ENCODE measurements around the gene ASPA. TPM values are rescaled to one million over a fixed set of nuclear protein-coding genes. Genes with fewer than 3 reads are reported as not detected.

ASPA gene
- total RNA-seq, 1 donor, result 0.36 TPM

GRCh38 chr17:3526971-3527370, 51.2 kb downstream of the ASPA start:
- H4K20me1 ChIP-seq (ENCODE audit: insufficient read depth, low read length), result no peaks in the 10 kb centered on the region
- H3K27me3 ChIP-seq (ENCODE audit: insufficient read depth, low read length), result no peaks in the 10 kb centered on the region
- no peak overlapping the region for H3K4me3 ChIP-seq (ENCODE audit: insufficient read depth, low read length)
- DNase-seq (ENCODE audit: insufficient read length, low spot score, missing footprints), result no peak
- H3K36me3 ChIP-seq (ENCODE audit: insufficient read depth, low read length), result no peaks in the 10 kb centered on the region
- H3K79me2 ChIP-seq (ENCODE audit: insufficient read depth, low read length), result no peaks in the 10 kb centered on the region
- H3K4me2 ChIP-seq (ENCODE audit: insufficient read depth, low read length), result no peak overlapping the region
- no peak overlapping the region for H2AFZ ChIP-seq (ENCODE audit: low read length)
- no peaks in the 10 kb centered on the region for H3K9me3 ChIP-seq (ENCODE audit: low read depth, low read length)
- no peak for TF ChIP-seq CTCF (IDR thresholded peaks at IDR 0.05; ENCODE audit: extremely low read depth, low read depth, low read length)
- no peak overlapping the region for H3K27ac ChIP-seq (ENCODE audit: low read depth, low read length)
- no peaks in the 10 kb centered on the region for H3K4me1 ChIP-seq (ENCODE audit: insufficient read depth, low read length)

GRCh38 chr17:3527468-3527867, 51.7 kb downstream of the ASPA start:
- Histone ChIP-seq H3K4me2 (ENCODE audit: insufficient read depth, low read length) (no peak overlapping the region), H3K27me3 (ENCODE audit: insufficient read depth, low read length) (no peaks in the 10 kb centered on the region), H2AFZ (ENCODE audit: low read length) (no peak overlapping the region), H3K79me2 (ENCODE audit: insufficient read depth, low read length) (no peaks in the 10 kb centered on the region), H3K9me3 (ENCODE audit: low read depth, low read length) (no peaks in the 10 kb centered on the region), H4K20me1 (ENCODE audit: insufficient read depth, low read length) (no peaks in the 10 kb centered on the region), H3K4me1 (ENCODE audit: insufficient read depth, low read length) (no peaks in the 10 kb centered on the region), H3K36me3 (ENCODE audit: insufficient read depth, low read length) (no peaks in the 10 kb centered on the region), H3K4me3 (ENCODE audit: insufficient read depth, low read length) (no peak overlapping the region), H3K27ac (ENCODE audit: low read depth, low read length) (no peak overlapping the region)
- no peak for DNase-seq (ENCODE audit: insufficient read length, low spot score, missing footprints)
- TF ChIP-seq CTCF (IDR thresholded peaks at IDR 0.05; ENCODE audit: extremely low read depth, low read depth, low read length), result no peak

GRCh38 chr17:3527896-3528295, 52.1 kb downstream of the ASPA start:
- no peaks in the 10 kb centered on the region for H3K36me3 ChIP-seq (ENCODE audit: insufficient read depth, low read length)

GRCh38 chr17:3528403-3528851, 52.6 kb downstream of the ASPA start:
- DNase-seq (ENCODE audit: insufficient read length, low spot score, missing footprints), result peak; percentile 32
- Histone ChIP-seq H2AFZ (ENCODE audit: low read length) (no peak overlapping the region), H3K4me2 (ENCODE audit: insufficient read depth, low read length) (no peak overlapping the region)

More at GRCh38 chr17:3527896-3528295, 52.1 kb downstream of the ASPA start:
- no peaks in the 10 kb centered on the region for H3K4me1 ChIP-seq (ENCODE audit: insufficient read depth, low read length)
- DNase-seq (ENCODE audit: insufficient read length, low spot score, missing footprints), result peak; percentile 58
- no peak overlapping the region for H3K4me3 ChIP-seq (ENCODE audit: insufficient read depth, low read length)
- no peak for TF ChIP-seq CTCF (IDR thresholded peaks at IDR 0.05; ENCODE audit: extremely low read depth, low read depth, low read length)
- no peaks in the 10 kb centered on the region for H3K79me2 ChIP-seq (ENCODE audit: insufficient read depth, low read length)
- no peak overlapping the region for H3K4me2 ChIP-seq (ENCODE audit: insufficient read depth, low read length)
- H4K20me1 ChIP-seq (ENCODE audit: insufficient read depth, low read length), result no peaks in the 10 kb centered on the region
- H2AFZ ChIP-seq (ENCODE audit: low read length), result no peak overlapping the region
- no peaks in the 10 kb centered on the region for H3K27me3 ChIP-seq (ENCODE audit: insufficient read depth, low read length)
- H3K27ac ChIP-seq (ENCODE audit: low read depth, low read length), result no peak overlapping the region
- H3K9me3 ChIP-seq (ENCODE audit: low read depth, low read length), result no peaks in the 10 kb centered on the region

More at GRCh38 chr17:3528403-3528851, 52.6 kb downstream of the ASPA start:
- H3K4me3 ChIP-seq (ENCODE audit: insufficient read depth, low read length), result no peak overlapping the region
- H4K20me1 ChIP-seq (ENCODE audit: insufficient read depth, low read length), result no peaks in the 10 kb centered on the region
- H3K9me3 ChIP-seq (ENCODE audit: low read depth, low read length), result no peaks in the 10 kb centered on the region
- no peak overlapping the region for H3K27ac ChIP-seq (ENCODE audit: low read depth, low read length)
- H3K79me2 ChIP-seq (ENCODE audit: insufficient read depth, low read length), result no peaks in the 10 kb centered on the region
- no peaks in the 10 kb centered on the region for H3K36me3 ChIP-seq (ENCODE audit: insufficient read depth, low read length)
- no peaks in the 10 kb centered on the region for H3K27me3 ChIP-seq (ENCODE audit: insufficient read depth, low read length)
- no peak for TF ChIP-seq CTCF (IDR thresholded peaks at IDR 0.05; ENCODE audit: extremely low read depth, low read depth, low read length)
- no peaks in the 10 kb centered on the region for H3K4me1 ChIP-seq (ENCODE audit: insufficient read depth, low read length)
